Fibroblast of lung (primary cell): ENCODE data around the gene GABRG3.

Source experiments
- EZH2 ChIP-seq: IDR thresholded peaks from 2 replicates; pipeline ENCODE4 v1.5.1; 2012; ENCODE audit warnings: low read length, control low read depth, mild to moderate bottlenecking; ENCODE audit errors: missing control alignments
- TF ChIP-seq, protein P1 (sequence below), 2 donors: IDR thresholded peaks in 1 of 2; conservative IDR thresholded peaks in 1 of 2; 1 replicate in 1 of 2; 2 replicates in 1 of 2; pipeline ENCODE4 v1.5.1; 2011 to 2012; ENCODE audit warnings: low read length in 2 of 2, control low read depth in 1 of 2, inconsistent platforms in 1 of 2, low read depth in 1 of 2, mild to moderate bottlenecking in 1 of 2

- no peak for TF ChIP-seq EZH2
- TF ChIP-seq, protein P1, sequence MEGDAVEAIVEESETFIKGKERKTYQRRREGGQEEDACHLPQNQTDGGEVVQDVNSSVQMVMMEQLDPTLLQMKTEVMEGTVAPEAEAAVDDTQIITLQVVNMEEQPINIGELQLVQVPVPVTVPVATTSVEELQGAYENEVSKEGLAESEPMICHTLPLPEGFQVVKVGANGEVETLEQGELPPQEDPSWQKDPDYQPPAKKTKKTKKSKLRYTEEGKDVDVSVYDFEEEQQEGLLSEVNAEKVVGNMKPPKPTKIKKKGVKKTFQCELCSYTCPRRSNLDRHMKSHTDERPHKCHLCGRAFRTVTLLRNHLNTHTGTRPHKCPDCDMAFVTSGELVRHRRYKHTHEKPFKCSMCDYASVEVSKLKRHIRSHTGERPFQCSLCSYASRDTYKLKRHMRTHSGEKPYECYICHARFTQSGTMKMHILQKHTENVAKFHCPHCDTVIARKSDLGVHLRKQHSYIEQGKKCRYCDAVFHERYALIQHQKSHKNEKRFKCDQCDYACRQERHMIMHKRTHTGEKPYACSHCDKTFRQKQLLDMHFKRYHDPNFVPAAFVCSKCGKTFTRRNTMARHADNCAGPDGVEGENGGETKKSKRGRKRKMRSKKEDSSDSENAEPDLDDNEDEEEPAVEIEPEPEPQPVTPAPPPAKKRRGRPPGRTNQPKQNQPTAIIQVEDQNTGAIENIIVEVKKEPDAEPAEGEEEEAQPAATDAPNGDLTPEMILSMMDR (conservative IDR thresholded peaks at IDR 0.05 in 1 of 2, IDR thresholded peaks at IDR 0.05 in 1 of 2; ENCODE audit: low read depth in 1 of 2, low read length in 2 of 2): no peak
Measured at GRCh38 chr15:26970712-26971210, at the start of gene GABRG3.
